ENCODE results near the gene C5.

Gene C5

DNA sequence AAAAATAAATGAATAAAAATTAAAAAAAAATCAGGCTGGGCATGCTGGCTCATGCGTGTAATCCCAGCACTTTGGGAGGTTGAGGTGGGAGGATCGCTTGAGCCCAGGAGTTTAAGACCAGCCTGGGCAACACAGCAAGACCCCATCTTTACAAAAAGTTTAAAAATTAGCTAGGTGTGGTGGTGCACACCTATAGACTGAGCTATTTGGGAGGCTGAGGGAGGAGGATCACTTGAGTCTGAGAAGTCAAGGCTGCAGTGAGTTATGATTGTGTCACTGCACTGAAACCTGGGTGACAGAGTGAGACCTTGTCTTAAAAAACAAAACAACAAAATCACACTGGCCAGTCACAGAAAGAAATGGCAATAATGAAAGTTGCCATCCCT is 21.3 kb upstream of the C5 start:
- Histone ChIP-seq H3K9me3 (no peaks in the 10 kb centered on the region), H3K4me3 (ENCODE audit: low read depth in 1 of 2, low read length in 1 of 2) (peak overlapping the region; percentile 70 to 83), H3K27ac (peak overlapping the region; percentile 90), H3K4me1 (ENCODE audit: control insufficient read depth in 1 of 2, insufficient read depth in 1 of 2, low read depth in 1 of 2, low read length in 1 of 2) (peaks cover 47 to 48% of the 10 kb centered on the region in 2 experiments), H3K27me3 (no peaks in the 10 kb centered on the region), H3K36me3 (no peaks in the 10 kb centered on the region)
- TF ChIP-seq, protein P1, sequence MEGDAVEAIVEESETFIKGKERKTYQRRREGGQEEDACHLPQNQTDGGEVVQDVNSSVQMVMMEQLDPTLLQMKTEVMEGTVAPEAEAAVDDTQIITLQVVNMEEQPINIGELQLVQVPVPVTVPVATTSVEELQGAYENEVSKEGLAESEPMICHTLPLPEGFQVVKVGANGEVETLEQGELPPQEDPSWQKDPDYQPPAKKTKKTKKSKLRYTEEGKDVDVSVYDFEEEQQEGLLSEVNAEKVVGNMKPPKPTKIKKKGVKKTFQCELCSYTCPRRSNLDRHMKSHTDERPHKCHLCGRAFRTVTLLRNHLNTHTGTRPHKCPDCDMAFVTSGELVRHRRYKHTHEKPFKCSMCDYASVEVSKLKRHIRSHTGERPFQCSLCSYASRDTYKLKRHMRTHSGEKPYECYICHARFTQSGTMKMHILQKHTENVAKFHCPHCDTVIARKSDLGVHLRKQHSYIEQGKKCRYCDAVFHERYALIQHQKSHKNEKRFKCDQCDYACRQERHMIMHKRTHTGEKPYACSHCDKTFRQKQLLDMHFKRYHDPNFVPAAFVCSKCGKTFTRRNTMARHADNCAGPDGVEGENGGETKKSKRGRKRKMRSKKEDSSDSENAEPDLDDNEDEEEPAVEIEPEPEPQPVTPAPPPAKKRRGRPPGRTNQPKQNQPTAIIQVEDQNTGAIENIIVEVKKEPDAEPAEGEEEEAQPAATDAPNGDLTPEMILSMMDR (IDR thresholded peaks at IDR 0.05) = no peak

GRCh38 chr9:121069396-121069795 is 19.3 kb upstream of the C5 start:
- TF ChIP-seq, protein P1 (IDR thresholded peaks at IDR 0.05) = no peak

GRCh38 chr9:121067640-121068039 is 17.6 kb upstream of the C5 start:
- no peak overlapping the region for H3K4me3 ChIP-seq (ENCODE audit: low read depth in 1 of 2, low read length in 1 of 2)
- no peak overlapping the region for H3K27ac ChIP-seq
- H3K27me3 ChIP-seq = no peaks in the 10 kb centered on the region
- peaks cover 14% of the 10 kb centered on the region in 2 experiments for H3K4me1 ChIP-seq (ENCODE audit: control insufficient read depth in 1 of 2, insufficient read depth in 1 of 2, low read depth in 1 of 2, low read length in 1 of 2)
- H3K9me3 ChIP-seq = no peaks in the 10 kb centered on the region
- TF ChIP-seq, protein P1 (IDR thresholded peaks at IDR 0.05) = no peak
- no peaks in the 10 kb centered on the region for H3K36me3 ChIP-seq

More at GRCh38 chr9:121069396-121069795, 19.3 kb upstream of the C5 start:
- Histone ChIP-seq H3K4me3 (ENCODE audit: low read depth in 1 of 2, low read length in 1 of 2) (no peak overlapping the region), H3K27ac (no peak overlapping the region), H3K4me1 (ENCODE audit: control insufficient read depth in 1 of 2, insufficient read depth in 1 of 2, low read depth in 1 of 2, low read length in 1 of 2) (peaks cover 30 to 32% of the 10 kb centered on the region in 2 experiments), H3K27me3 (no peaks in the 10 kb centered on the region), H3K9me3 (no peaks in the 10 kb centered on the region), H3K36me3 (no peaks in the 10 kb centered on the region)

- Histone ChIP-seq H3K36me3 (no peaks in the 10 kb centered on the region), H3K27me3 (no peaks in the 10 kb centered on the region), H3K27ac (no peak overlapping the region), H3K9me3 (no peaks in the 10 kb centered on the region), H3K4me1 (ENCODE audit: control insufficient read depth in 1 of 2, insufficient read depth in 1 of 2, low read depth in 1 of 2, low read length in 1 of 2) (peaks cover 6 to 7% of the 10 kb centered on the region in 2 experiments), H3K4me3 (ENCODE audit: low read depth in 1 of 2, low read length in 1 of 2) (no peak overlapping the region)
- TF ChIP-seq, protein P1 (IDR thresholded peaks at IDR 0.05) = no peak
Measured at GRCh38 chr9:121066850-121067249, 16.8 kb upstream of the C5 start.

DNA sequence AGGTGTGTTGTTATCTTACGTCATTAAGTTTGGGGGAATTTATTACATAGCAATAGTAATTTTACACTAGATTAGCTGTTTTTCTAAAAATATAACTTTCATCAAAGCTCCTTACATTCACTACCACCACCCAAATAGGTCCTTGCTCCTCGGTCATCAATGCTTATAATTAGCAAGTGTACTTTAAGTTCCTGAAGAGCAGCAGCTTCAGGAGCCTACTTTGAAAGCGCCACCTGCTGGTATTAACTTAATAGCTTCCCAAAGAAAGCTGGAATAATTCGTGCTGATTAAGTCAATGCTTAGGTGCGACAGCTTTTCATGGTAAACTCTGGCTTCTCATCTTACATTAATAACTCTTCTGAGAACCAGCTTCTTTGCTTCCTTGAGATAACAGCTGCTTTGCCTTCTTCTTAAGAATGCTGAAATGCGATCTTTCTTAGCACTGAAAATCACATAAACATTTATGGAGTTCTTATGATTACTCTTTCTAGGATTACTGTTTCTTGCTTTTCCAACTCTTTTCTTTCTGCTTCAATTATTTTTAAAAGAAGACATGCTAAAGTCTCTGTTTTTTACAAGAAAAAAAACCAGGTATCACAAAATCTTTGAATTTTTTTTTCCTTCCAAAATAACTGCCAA is 10.0 kb upstream of the C5 start:
- no peak overlapping the region for H3K27ac ChIP-seq
- no peaks in the 10 kb centered on the region for H3K36me3 ChIP-seq
- no peaks in the 10 kb centered on the region for H3K9me3 ChIP-seq
- H3K4me1 ChIP-seq (ENCODE audit: control insufficient read depth in 1 of 2, insufficient read depth in 1 of 2, low read depth in 1 of 2, low read length in 1 of 2) = no peaks in the 10 kb centered on the region
- no peaks in the 10 kb centered on the region for H3K27me3 ChIP-seq
- H3K4me3 ChIP-seq (ENCODE audit: low read depth in 1 of 2, low read length in 1 of 2) = no peak overlapping the region
- TF ChIP-seq, protein P1 (IDR thresholded peaks at IDR 0.05) = peak; percentile 61

Measured in neutrophil (primary cell).